ENCODE results near the gene STX16.

DNA sequence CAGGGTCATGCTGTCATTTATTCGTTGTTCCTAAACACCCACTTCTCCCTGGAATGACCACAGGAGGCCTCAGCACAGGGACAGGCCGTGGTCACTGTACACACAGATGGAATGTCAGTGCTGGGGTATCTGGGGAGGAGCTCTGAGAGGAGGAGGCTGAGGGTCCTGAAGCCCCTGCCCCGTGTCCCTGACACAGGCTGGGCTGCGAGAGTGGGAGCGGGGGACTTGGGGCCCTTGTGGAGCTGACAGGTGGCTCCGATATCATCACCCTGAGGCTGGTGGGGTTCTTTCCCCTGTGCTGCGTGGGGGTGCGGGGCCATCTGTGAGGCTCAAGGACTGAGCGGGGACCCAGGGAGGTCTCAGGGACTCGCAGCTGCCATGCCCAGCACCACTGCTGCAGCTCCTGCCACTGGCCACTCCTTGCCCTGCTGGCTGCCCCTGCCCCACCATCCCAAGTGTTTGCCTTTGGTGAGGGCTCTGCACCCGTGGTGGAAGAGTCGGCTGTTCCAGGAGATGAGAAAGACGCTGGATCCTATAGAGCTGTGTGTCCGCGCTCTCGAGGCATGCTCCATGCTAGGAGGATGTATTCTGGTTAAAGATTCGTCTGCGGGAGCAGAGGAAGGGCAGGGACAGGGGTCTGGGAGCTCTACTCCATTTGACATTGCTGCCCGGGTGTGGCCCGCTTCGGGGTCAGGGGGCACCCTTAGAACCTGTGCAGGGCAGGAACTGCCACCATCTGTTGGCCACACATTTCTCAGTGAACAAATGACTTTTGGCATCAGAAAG, 60.4 kb downstream of the STX16 start:
- TF ChIP-seq CTCF (IDR thresholded peaks at IDR 0.05) = no peak
- TF ChIP-seq POLR2A (IDR thresholded peaks at IDR 0.05) = no peak

All from stomach (tissue), 4 donors.